MM.1S (cell line): ENCODE measurements around the gene CTBP1.

Source experiments
- DNase-seq: peaks from one replicate; pipeline ENCODE4 v3.0.0-alpha.2; 2015
- H2AFZ ChIP-seq: fragments of 300-600 bp; sonication (generic); 2 replicates; pipeline ENCODE4 v1.6.0; 2016; ENCODE audit warnings: antibody characterized with exemption, low read length
- H3F3A ChIP-seq: fragments of 300-600 bp; sonication (generic); 2 replicates; pipeline ENCODE4 v1.6.1; 2016; ENCODE audit warnings: mild to moderate bottlenecking, antibody characterized with exemption, low read length, moderate library complexity, mixed read lengths; ENCODE audit not compliant: insufficient read depth
- H3K27ac ChIP-seq: fragments of 300-600 bp; sonication (generic); 2 replicates; pipeline ENCODE4 v1.5.1; 2016; ENCODE audit warnings: mild to moderate bottlenecking, low read length
- H3K27me3 ChIP-seq: fragments of 300-600 bp; sonication (generic); replicated peaks from 2 replicates; pipeline ENCODE4 v1.6.0; 2016; ENCODE audit warnings: low read length; ENCODE audit not compliant: insufficient read depth
- H3K36me3 ChIP-seq: fragments of 300-600 bp; sonication (generic); replicated peaks from 2 replicates; pipeline ENCODE4 v1.6.1; 2016; ENCODE audit warnings: mild to moderate bottlenecking, low read length, mixed read lengths; ENCODE audit not compliant: insufficient read depth
- H3K4me1 ChIP-seq: fragments of 300-600 bp; sonication (generic); 2 replicates; pipeline ENCODE4 v1.6.1; 2016; ENCODE audit warnings: low read length, mixed read lengths
- H3K4me2 ChIP-seq: fragments of 300-600 bp; sonication (generic); 2 replicates; pipeline ENCODE4 v1.6.0; 2016; ENCODE audit warnings: low read depth, low read length
- H3K4me3 ChIP-seq: fragments of 300-600 bp; sonication (generic); 2 replicates; pipeline ENCODE4 v1.5.1; 2016; ENCODE audit warnings: low read length, mixed read lengths
- H3K79me2 ChIP-seq: fragments of 300-600 bp; sonication (generic); 2 replicates; pipeline ENCODE4 v1.6.1; 2016; ENCODE audit warnings: mixed run types, low read length, mixed read lengths
- H3K9ac ChIP-seq: fragments of 300-600 bp; sonication (generic); 2 replicates; pipeline ENCODE4 v1.6.1; 2016; ENCODE audit warnings: low read length, mixed read lengths
- H3K9me2 ChIP-seq: fragments of 300-600 bp; sonication (generic); replicated peaks from 2 replicates; pipeline ENCODE4 v1.6.1; 2016; ENCODE audit warnings: mild to moderate bottlenecking, low read length, mixed read lengths; ENCODE audit not compliant: insufficient read depth
- H3K9me3 ChIP-seq: fragments of 300-600 bp; sonication (generic); replicated peaks from 2 replicates; pipeline ENCODE4 v1.6.1; 2016; ENCODE audit warnings: mild to moderate bottlenecking, low read length, mixed read lengths; ENCODE audit not compliant: insufficient read depth
- H4K20me1 ChIP-seq: fragments of 300-600 bp; sonication (generic); 2 replicates; pipeline ENCODE4 v1.6.1; 2016; ENCODE audit warnings: mild to moderate bottlenecking, low read length, moderate library complexity, mixed read lengths; ENCODE audit not compliant: insufficient read depth
- EZH2 ChIP-seq: fragments of 300-600 bp; sonication (generic); optimal IDR thresholded peaks from 2 replicates; pipeline ENCODE3; 2017; ENCODE audit warnings: low read depth, mild to moderate bottlenecking, antibody characterized with exemption, low read length, mixed read lengths
- EZH2phosphoT487 ChIP-seq: fragments of 300-600 bp; sonication (generic); IDR thresholded peaks from 2 replicates; pipeline ENCODE4 v1.6.1; 2018; ENCODE audit warnings: antibody characterized with exemption, low read length
- TF ChIP-seq, protein P1 (sequence below): fragments of 300-600 bp; sonication (generic); IDR thresholded peaks from 2 replicates; pipeline ENCODE4 v1.5.1; 2016; ENCODE audit warnings: antibody characterized with exemption, low read length, mixed read lengths

CTBP1 gene

DNA sequence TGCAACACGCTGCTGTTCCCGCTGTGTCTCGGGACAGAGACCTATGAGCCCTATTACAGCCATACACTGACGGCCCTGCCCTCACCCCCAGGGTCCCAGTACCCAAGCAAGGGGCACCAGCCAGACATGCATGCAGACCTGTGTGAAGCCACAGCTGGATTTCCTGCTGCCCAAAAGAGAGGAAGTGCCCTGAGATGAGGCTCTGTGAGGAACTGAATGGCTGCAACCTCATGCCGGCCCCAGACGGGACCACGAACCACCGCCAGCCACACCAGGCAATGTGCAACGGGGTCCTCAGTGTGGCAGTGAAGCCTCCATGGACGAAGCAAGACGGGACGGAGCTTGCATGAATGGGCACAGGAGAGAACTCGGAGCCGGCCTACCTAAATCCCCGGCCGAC, 21.1 kb downstream of the CTBP1 start:
- Histone ChIP-seq H4K20me1 (no peaks in the 10 kb centered on the region), H3K9ac (no peak overlapping the region), H3K9me2 (no peaks in the 10 kb centered on the region), H3K9me3 (no peaks in the 10 kb centered on the region), H3K4me3 (no peak overlapping the region), H3K36me3 (peaks cover 22% of the 10 kb centered on the region), H3K27me3 (no peaks in the 10 kb centered on the region), H3F3A (no peaks in the 10 kb centered on the region), H3K27ac (no peak overlapping the region), H3K79me2 (peaks cover 31% of the 10 kb centered on the region), H2AFZ (no peak overlapping the region), H3K4me1 (no peaks in the 10 kb centered on the region), H3K4me2 (no peak overlapping the region)
- TF ChIP-seq, protein P1, sequence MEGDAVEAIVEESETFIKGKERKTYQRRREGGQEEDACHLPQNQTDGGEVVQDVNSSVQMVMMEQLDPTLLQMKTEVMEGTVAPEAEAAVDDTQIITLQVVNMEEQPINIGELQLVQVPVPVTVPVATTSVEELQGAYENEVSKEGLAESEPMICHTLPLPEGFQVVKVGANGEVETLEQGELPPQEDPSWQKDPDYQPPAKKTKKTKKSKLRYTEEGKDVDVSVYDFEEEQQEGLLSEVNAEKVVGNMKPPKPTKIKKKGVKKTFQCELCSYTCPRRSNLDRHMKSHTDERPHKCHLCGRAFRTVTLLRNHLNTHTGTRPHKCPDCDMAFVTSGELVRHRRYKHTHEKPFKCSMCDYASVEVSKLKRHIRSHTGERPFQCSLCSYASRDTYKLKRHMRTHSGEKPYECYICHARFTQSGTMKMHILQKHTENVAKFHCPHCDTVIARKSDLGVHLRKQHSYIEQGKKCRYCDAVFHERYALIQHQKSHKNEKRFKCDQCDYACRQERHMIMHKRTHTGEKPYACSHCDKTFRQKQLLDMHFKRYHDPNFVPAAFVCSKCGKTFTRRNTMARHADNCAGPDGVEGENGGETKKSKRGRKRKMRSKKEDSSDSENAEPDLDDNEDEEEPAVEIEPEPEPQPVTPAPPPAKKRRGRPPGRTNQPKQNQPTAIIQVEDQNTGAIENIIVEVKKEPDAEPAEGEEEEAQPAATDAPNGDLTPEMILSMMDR: no peak
- no peak for TF ChIP-seq EZH2phosphoT487
- DNase-seq: no peak

DNA sequence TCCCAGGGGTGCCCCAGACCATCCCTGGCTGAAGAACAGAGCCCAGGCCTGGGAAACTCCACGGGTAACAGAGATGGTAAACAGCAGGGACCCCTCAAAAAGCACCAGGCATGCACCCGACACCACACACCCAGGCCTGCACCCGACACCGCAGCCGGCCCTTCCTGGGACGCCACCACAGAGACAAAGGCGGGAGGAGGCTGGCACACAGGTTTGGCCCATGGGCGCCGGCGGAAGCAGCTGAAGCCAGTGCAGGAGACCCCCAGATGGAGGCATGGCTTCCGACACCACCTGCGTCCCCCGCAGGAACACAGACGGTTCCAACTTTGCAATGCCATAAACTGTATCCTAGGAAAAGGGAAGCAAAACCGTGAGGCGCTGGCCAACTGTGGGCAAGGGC, 22.3 kb downstream of the CTBP1 start:
- Histone ChIP-seq H3K79me2 (peaks cover 29% of the 10 kb centered on the region), H3K4me2 (no peak overlapping the region), H3K27ac (no peak overlapping the region), H3K9me2 (no peaks in the 10 kb centered on the region), H3K4me3 (no peak overlapping the region), H2AFZ (no peak overlapping the region), H3K27me3 (no peaks in the 10 kb centered on the region), H3K36me3 (peaks cover 22% of the 10 kb centered on the region), H4K20me1 (no peaks in the 10 kb centered on the region), H3K9me3 (no peaks in the 10 kb centered on the region), H3K9ac (no peak overlapping the region), H3F3A (no peaks in the 10 kb centered on the region; the same call in 1 of the 2 replicates), H3K4me1 (no peaks in the 10 kb centered on the region)
- DNase-seq: no peak
- TF ChIP-seq EZH2phosphoT487 (no peak), EZH2 (no peak)
- TF ChIP-seq, protein P1: no peak

DNA sequence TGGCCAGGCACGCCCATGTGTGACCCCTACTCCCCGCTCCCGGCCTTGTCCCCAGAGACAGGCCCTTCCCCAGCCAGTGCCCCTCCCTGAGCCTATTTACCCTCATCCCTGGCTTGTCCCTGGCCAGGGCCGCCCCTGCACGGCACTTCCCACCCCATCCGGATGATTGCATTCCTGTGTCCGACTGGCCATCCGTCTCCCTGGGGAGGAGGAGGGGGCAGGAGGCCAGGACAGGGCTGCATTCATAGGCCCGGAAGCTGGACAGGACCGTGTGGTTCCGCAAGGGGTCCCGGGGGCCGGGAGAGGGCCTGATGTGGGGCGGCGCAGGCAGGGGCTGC, 22.8 kb downstream of the CTBP1 start:
- Histone ChIP-seq H3K9me3 (no peaks in the 10 kb centered on the region), H3K4me1 (no peaks in the 10 kb centered on the region), H2AFZ (no peak overlapping the region), H4K20me1 (no peaks in the 10 kb centered on the region), H3K27ac (no peak overlapping the region), H3K36me3 (peaks cover 27% of the 10 kb centered on the region), H3K4me2 (no peak overlapping the region), H3K9me2 (no peaks in the 10 kb centered on the region), H3K79me2 (peaks cover 29% of the 10 kb centered on the region), H3K9ac (no peak overlapping the region), H3F3A (peaks cover 4% of the 10 kb centered on the region), H3K4me3 (no peak overlapping the region), H3K27me3 (no peaks in the 10 kb centered on the region)
- no peak for DNase-seq
- TF ChIP-seq EZH2 (no peak), EZH2phosphoT487 (no peak)
- TF ChIP-seq, protein P1: no peak
